AG08395 (cell line): Measurements from ENCODE around the gene SLC1A2.

Experiments
- DNase-seq: peaks from one replicate; pipeline ENCODE4 v3.0.0; 2012; ENCODE audit warnings: mixed read lengths, low spot score

SLC1A2 gene

GRCh38 chr11:35413598-35413997 lies 5.8 kb downstream of the SLC1A2 start:
- no peak for DNase-seq

- peak; percentile 58 for DNase-seq
These were observed 7.1 kb downstream of the SLC1A2 start for GRCh38 chr11:35412285-35412684.

DNA sequence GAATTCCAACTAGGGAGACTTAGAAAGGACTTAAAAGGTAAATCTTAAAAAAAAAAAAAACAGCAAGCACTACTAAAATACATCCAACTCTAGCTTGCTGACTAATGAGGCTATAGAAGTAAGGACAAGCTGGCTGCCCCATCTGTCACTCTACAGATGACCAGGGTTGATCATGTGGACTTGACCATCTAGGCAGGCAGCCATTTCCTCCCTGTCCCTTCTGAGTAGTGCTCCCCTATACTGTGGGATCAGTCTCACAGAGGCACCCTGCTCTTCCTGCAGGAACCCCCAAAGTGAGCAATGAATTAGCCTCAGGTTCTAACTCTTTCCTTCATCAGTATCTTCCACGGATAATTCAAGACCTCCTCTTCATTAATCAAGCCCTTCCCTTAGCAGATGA lies 12.3 kb downstream of the SLC1A2 start:
- DNase-seq, result no peak

GRCh38 chr11:35404388-35404775 lies 15.0 kb downstream of the SLC1A2 start:
- DNase-seq, result peak; percentile 47

DNA sequence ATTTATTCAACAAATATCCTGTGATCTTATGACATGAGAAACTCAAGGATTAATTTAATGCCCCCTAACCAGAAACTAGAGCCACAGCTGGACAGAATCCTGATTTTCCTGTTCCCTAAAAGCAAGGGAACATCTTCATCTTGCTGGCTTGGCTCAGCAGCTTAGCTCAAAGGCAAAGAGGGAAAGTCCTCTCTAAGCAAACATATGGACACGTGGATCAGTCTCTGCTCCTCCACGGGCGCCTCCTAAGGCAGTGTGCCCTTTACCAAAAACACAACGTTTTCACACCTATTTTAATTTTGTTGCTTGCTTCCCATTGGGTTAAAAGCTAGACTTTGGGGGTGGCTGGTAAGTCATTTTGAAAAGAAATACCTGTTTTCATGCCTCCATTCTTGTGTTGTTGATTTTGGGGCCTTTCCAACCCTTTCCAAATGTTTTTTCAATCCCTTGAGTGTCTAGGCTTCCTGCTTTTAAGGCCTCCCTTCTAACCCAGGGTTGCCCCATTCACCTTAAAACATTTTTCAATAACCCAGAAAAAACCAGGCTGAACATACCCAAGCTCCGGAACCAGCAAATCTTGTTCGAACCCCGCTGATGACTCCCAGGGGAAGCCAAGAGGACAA lies 15.5 kb downstream of the SLC1A2 start:
- DNase-seq, result no peak

GRCh38 chr11:35402751-35403660 lies 16.4 kb downstream of the SLC1A2 start:
- DNase-seq, result no peak

DNA sequence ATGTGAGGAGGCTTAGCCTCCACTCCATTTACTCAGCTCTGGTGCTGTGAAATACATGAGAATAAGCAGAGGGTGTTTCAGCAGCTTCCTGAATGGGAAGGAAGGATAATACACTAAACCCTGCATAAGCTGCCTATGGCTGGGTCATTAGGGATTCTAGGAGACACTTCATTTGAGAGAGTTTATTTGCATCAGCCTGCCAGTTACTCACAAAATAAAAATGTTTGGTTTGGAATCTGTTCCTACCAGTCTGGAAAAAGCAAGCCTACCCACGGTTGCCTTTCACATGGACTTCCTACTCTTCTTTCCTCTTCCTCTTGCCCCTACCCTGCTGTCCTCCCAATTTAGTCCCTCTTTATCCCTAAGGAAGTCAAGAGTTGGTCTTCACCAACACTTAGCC lies 20.5 kb downstream of the SLC1A2 start:
- DNase-seq, result peak; percentile 54

DNA sequence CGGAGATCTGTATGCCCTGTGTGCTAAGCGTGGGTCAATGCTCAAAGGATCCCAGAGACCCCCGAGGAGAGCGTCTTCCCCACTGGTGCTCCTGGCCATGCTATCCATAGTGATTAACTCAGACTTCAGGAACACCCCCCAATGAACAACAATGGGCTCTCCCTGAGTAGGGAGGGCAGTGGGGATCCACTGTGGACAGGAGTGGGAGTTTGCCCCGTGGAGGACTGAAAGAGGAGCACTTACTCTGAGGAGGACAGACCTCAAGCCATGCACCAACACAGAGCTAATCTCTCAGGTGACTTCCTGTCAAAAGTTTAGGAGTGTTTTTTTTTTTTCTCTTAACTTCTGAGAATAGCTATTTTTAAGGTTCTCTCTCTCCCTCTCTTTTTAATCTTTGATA lies 24.4 kb downstream of the SLC1A2 start:
- DNase-seq, result no peak

DNA sequence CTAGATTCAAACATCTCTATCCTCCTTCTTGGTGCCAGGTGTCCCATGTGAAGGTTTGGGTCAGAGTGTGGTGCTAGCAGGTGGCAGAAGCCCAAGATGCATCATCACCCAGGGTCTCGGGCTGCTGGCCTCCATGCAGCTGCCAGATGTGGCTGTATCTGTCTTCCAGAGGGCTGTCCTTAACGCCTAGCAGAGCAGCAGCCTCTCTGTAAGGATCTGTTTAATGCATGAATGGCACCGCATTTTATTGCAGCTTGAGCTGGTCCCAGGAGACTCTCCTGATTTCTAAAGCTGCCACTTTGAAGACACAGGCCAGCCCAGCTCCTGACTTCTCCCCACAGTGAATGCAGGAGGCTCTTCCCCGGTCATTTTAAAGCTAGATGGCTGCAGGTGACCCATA lies 26.3 kb downstream of the SLC1A2 start:
- no peak for DNase-seq

GRCh38 chr11:35391922-35392688 lies 27.3 kb downstream of the SLC1A2 start:
- DNase-seq, result peak; percentile 88

DNA sequence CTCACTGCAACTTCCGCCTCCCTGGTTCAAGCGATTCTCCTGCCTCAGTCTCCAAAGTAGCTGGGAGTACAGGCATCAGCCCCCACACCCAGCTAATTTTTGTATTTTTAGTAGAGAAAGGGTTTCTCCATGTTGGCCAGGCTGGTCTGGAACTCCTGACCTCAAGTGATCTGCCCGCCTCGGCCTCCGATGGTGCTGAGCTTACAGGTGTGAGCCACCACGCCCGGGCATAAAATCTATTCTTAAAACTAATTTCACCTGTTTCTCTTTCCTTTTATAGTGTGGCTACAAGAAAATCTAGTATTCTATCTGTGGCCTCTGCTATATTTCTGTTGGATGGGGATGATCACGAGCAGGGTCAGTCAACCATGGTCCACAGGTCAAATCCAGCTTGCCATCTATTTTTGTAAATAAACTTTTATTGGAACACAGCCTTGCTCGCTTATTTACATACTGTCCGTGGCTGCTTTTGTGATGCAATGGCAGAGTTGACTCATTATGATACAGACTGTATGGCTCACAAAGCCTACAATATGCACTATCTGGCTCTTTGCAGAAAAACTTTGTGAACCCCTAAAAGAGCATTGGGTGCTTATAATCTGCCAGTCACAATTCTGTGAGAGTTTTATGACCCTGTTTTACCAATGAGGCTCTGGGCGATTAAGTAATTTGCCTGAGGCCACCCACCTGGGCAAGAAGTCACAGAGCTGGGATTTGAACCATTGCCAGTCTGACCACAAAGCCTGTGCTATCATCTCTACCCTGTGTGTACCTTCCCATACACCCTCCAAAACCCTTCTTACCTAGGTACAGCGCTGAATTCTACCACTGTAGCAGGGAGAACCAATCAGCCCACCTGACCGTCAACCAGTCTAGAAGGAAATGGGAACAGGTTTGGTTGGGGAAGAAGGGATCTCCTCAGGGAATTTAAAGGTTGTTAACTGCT lies 28.3 kb downstream of the SLC1A2 start:
- DNase-seq, result peak; percentile 13

DNA sequence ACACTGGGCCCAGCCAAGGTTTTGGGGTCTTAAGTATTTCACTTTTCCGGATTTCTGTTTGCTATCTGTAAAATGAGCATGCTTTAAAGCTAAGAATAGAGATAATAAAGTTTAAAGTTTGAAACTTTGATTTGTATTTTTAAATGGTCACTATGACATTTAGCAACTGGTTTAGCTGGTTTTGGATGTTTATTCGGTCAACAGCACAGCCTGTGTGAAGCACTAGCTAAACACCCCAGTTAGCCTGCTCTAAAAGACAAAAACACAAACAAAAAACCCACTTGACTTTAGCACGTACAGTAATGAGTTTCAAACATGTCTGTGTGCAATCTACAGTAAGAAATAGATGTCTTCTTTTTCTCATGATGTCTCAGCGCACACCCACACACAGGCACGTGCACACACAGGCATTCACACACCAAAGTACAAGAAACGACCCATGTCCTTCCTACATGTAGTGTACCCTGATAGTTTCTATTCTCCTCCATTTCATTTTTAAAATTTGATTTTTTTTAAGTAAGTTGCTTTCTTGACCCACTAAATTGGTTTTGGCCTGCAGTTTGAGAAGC lies 29.4 kb downstream of the SLC1A2 start:
- no peak for DNase-seq

DNA sequence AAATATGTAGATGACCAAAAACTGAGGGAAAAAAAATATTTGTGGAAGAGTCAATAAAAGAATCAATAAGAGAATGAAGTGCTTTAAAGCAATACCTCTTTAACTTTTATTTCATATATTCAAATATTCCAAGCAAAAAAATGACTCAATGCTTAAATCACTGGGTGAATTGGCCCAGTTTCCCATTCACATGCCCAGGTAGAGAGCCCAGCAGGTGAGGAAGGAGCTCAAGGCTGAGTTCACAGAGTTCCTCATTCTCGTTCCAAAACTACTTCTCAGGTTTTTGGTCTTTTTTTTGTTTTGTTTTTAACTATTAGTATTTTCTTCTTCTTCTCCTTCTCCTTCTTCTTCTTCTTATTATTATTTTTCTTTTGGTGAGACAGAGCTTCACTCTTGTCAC lies 30.2 kb downstream of the SLC1A2 start:
- DNase-seq, result no peak

- no peak for DNase-seq
These were observed 31.3 kb downstream of the SLC1A2 start for GRCh38 chr11:35388061-35388460.

- DNase-seq, result no peak
These were observed 32.0 kb downstream of the SLC1A2 start for GRCh38 chr11:35387111-35387982.

GRCh38 chr11:35383953-35384352 lies 35.4 kb downstream of the SLC1A2 start:
- no peak for DNase-seq

- no peak for DNase-seq
These were observed 37.5 kb downstream of the SLC1A2 start for GRCh38 chr11:35381709-35382322.

DNA sequence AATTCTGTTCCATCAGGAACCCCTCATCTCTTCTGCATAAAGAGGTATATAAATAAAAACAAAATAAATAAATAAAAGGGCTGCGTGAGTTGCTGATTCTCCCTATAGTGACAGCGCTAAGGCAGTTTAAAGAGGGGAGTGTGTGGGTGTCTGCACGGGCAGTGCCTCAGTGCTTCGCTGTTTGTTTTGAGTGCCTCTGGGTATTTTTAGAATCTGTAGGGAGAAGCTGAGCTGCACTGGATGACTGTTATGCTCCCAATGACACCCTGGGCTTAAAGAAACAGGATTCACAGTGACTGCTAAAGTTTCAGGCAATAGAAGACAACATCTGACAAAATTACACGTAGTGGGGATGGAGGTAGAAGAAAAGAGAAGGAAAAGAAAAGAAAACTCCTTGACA lies 38.8 kb downstream of the SLC1A2 start:
- DNase-seq, result no peak

GRCh38 chr11:35377262-35377661 lies 42.1 kb downstream of the SLC1A2 start:
- DNase-seq, result no peak

GRCh38 chr11:35376613-35377012 lies 42.7 kb downstream of the SLC1A2 start:
- DNase-seq, result peak; percentile 27
